ENCODE measurements around the gene CDH16. TPM values are rescaled to one million over a fixed set of nuclear protein-coding genes. Genes with fewer than 3 reads are reported as not detected.
A peak's percentile ranks its signal among the peaks of the same experiment; 100 is the strongest.

The CDH16 gene
- total RNA-seq, 8 experiments from 2014 or later = 0.04 to 0.24 (median 0.09) TPM; not detected in 4

DNA sequence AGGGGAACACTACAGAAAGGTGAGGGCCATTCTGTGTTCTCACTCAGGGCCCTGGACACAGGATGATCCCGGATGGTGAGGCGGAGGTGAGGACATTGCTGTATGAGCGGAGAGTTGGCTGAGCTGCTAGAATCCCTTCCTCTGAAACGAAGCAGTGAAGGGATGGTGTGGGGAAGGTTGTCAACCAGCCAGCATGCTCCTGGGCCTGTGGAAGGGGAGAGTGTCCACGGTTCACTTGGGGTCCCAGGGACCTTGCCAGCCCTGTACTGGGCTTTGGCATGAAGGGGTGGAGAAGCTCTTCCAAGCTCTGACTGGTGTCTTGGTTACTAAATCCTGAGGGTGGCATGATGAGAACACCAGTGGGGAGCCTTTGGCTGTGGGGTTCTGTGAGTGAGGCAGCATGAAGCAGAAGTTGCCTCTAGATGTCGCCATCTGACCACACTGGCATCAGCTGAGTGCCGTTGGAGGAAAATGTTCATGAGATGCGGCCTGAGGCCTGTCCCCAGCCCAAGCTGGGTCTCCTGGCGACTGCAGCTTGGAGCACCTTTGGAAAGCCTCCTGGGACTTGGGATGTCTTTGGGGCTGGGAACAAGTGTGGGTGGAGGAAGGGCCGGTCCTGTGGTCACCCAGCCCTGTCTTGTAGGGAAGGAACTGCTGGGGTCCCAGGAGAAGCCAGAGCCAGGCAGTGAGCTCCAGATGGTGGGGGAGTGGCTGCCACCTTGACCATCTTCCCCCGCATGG, 23.6 kb downstream of the CDH16 start:
- H3K4me1 ChIP-seq (replicated peaks in 1 of 2) = peaks cover 9 to 13% of the 10 kb centered on the region in 2 donors
- in situ Hi-C loops (cut with MboI; ENCODE audit: low pct_unique_long_range_greater_than_20kb in 2 of 9, low sequenced_read_pairs in 9 of 9, unreplicated experiment in 9 of 9) = no loop called here
- no peak overlapping the region for H3K27ac ChIP-seq
- H3K4me3 ChIP-seq = no peak overlapping the region
- 0 to 86% (median 65%) methylated on average over 1 to 5 of the region's 11 CpGs; no CpG with 5 or more reads in 3 of the 10 experiments for WGBS, 10 experiments
- ATAC-seq (replicated peaks in 6 of 8) = peak; percentile 70 to 97 (median 78)

DNA sequence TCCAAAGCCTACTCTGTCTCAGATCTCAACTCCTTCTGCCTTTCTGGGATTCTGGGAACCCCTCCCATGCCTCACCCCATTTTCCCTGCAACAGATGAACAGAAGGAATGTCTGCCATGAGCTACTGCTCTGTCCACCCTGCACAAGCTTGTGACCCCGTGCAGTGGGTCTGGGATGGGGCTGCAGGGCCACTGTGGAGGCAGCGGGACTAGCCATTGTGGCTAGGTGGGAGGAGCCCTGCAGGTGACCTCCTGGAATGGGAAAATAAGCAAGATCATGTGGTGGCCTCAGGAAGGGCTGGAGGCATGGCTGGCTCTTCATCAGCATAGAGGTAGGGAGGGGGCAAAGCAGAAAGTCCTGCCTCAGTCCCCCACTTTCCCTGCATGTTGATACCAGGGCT, 24.6 kb downstream of the CDH16 start:
- in situ Hi-C loops (cut with MboI; ENCODE audit: low pct_unique_long_range_greater_than_20kb in 2 of 9, low sequenced_read_pairs in 9 of 9, unreplicated experiment in 9 of 9) = no loop called here
- no peak for ATAC-seq (replicated peaks in 6 of 8)
- WGBS, 10 experiments = 40 to 60% (median 50%) methylated on average over 1 of the region's 2 CpGs; no CpG with 5 or more reads in 6 of the 10 experiments

DNA sequence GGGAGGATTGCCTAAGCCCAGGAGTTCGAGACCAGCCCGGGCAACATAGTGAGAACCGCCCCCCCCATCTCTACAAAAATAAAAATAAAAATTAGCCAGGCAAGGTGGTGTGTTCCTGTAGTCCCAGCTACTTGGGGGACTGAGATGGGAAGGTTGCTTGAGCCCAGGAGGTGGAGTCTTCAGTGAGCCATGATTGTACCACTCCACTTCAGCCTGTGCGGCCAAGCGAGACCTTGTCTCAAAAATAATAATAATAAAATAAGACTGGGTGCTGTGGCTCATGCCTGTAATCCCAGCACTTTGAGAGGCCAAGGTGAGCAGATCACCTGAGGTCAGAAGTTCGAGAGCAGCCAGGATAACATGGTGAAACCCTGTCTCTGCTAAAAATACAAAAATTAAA, 26.9 kb downstream of the CDH16 start:
- Histone ChIP-seq H3K4me1 (replicated peaks in 1 of 2) (peaks cover 0 to 2% of the 10 kb centered on the region in 2 donors), H3K4me3 (no peak overlapping the region), H3K27ac (no peak overlapping the region)
- whole genome bisulfite sequencing, 10 experiments = 75 to 100% (median 92%) methylated on average over 1 to 3 of the region's 6 CpGs; no CpG with 5 or more reads in 3 of the 10 experiments
- in situ Hi-C loops (cut with MboI; ENCODE audit: low pct_unique_long_range_greater_than_20kb in 2 of 9, low sequenced_read_pairs in 9 of 9, unreplicated experiment in 9 of 9) = no loop called here
- no peak for ATAC-seq (replicated peaks in 6 of 8)

More for the DNA sequence above, 24.6 kb downstream of the CDH16 start:
- H3K4me1 ChIP-seq (replicated peaks in 1 of 2) = peaks cover 0 to 2% of the 10 kb centered on the region in 2 donors
- no peak overlapping the region for H3K27ac ChIP-seq
- H3K4me3 ChIP-seq = no peak overlapping the region

DNA sequence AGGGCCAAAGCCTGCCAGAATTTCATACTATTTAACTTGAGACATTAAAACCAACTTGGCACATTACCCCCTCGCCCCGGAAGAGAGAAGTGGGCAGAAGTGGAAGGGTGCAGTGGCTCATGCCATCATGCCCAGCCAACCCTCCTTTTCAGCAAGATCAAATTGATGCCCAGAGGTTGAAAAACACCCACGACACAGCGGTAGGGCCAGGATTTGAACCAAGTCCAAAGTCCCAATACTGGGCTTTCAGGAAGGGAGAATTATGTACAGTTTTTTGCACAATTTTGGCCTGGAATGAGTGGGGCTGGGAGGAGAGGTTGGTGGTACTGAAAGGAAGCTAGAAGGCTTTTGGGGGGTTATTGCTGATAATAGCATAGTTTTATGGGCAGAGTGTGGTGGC, 27.3 kb downstream of the CDH16 start:
- Histone ChIP-seq H3K27ac (no peak overlapping the region), H3K4me3 (no peak overlapping the region), H3K4me1 (replicated peaks in 1 of 2) (peaks cover 0 to 2% of the 10 kb centered on the region in 2 donors)
- WGBS, 10 experiments = 88 to 100% (median 89%) methylated on average over 2 to 4 of the region's 4 CpGs; no CpG with 5 or more reads in 5 of the 10 experiments
- in situ Hi-C loops (cut with MboI; ENCODE audit: low pct_unique_long_range_greater_than_20kb in 2 of 9, low sequenced_read_pairs in 9 of 9, unreplicated experiment in 9 of 9) = no loop called here
- no peak for ATAC-seq (replicated peaks in 6 of 8)

DNA sequence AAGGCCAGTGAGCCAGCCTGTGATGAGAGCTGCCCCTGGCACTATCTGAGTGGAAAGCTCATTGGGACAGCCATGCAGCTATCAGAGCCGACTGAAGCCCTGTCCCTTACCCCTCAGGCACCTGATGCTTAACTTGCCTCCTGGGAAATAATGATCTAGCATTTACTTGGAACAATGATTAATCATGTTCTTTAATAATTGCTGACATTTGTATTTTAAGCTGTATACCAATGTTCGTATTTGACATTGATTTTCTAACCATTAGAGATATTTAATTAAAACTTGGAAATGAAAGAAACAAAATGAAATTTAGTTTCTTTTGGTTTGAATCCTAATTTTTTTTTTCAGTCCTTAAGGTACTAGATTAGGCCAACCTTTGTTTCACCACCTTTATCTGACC, 27.9 kb downstream of the CDH16 start:
- H3K4me3 ChIP-seq = no peak overlapping the region
- ATAC-seq (replicated peaks in 6 of 8) = peak in 1 of 8 experiments; percentile 23
- in situ Hi-C loops (cut with MboI; ENCODE audit: low pct_unique_long_range_greater_than_20kb in 2 of 9, low sequenced_read_pairs in 9 of 9, unreplicated experiment in 9 of 9) = no loop called here
- peaks cover 0 to 2% of the 10 kb centered on the region in 2 donors for H3K4me1 ChIP-seq (replicated peaks in 1 of 2)
- WGBS, 10 experiments = 40 to 100% (median 82%) methylated on average over 1 to 2 of the region's 2 CpGs; no CpG with 5 or more reads in 2 of the 10 experiments
- no peak overlapping the region for H3K27ac ChIP-seq

DNA sequence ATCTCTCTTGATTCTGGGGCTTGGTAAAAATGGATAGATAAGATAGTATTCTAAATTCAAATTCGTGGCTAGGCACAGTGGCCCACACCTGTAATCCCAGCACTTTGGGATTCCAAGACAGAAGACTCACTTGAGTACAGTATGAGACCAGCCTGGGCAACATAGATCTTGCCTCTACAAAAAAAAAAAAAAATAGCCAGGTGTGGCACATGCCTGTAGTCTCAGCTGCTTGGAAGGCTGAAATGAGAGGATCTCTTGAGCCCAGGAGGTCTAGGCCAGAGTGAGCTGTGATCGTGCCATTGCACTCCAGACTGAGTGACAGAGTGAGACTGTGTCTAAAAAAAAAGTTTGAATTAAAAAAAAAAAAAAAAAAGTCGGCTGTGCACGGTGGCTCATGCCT, 29.1 kb downstream of the CDH16 start:
- 40 to 100% (median 73%) methylated on average over 1 to 4 of the region's 4 CpGs; no CpG with 5 or more reads in 3 of the 10 experiments for WGBS, 10 experiments
- ATAC-seq (replicated peaks in 6 of 8) = no peak
- in situ Hi-C loops (cut with MboI; ENCODE audit: low pct_unique_long_range_greater_than_20kb in 2 of 9, low sequenced_read_pairs in 9 of 9, unreplicated experiment in 9 of 9) = no loop called here
- Histone ChIP-seq H3K4me3 (no peak overlapping the region), H3K27ac (no peak overlapping the region), H3K4me1 (replicated peaks in 1 of 2) (no peaks in the 10 kb centered on the region)

DNA sequence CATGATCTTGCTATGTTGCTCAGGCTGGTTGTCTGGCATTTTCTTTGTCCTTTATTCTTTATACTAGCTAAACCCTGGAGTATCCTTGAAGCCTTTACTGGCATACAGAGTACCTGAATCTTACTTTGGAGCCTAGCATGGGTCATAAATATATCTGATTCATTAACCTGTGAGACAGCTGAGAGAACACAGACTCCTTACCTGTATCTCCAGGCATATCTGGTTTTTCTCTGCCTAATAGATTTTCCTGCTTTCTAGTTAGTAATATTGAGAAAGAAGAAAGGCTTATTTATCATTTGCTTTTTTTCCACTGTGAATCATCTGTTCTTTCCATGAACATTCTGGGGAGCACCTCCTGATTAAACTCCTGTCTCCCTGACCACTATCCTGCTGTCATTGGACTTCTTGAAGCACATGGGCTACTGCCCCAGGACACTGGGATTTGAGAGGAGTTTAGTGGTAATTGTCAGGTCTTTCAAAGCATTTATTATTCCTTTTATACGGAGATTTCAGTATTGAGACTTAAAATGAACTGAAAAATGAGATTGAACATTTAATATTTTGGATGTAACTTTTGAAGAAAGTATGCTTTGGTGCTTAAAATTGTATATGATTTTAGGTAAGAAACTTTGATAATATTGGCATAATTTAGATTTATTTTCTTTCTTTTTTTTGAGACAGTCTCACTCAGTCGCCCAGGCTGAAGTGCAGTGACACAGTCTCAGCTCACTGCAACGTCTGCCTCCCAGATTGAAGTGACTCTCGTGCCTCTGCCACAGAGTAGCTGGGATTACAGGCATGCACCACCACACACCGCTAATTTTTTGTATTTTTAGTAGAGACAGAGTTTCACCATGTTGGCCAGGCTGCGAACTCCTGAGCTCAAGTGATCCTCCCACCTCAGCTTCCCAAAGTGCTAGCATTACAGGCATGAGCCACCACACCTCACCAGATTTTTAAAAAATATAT, 29.8 kb downstream of the CDH16 start:
- WGBS, 10 experiments = 67 to 93% (median 89%) methylated on average over 1 to 5 of the region's 6 CpGs
- no peak overlapping the region for H3K4me3 ChIP-seq
- in situ Hi-C loops (cut with MboI; ENCODE audit: low pct_unique_long_range_greater_than_20kb in 2 of 9, low sequenced_read_pairs in 9 of 9, unreplicated experiment in 9 of 9) = no loop called here
- H3K4me1 ChIP-seq (replicated peaks in 1 of 2) = no peaks in the 10 kb centered on the region
- ATAC-seq (replicated peaks in 6 of 8) = no peak
- H3K27ac ChIP-seq = no peak overlapping the region

DNA sequence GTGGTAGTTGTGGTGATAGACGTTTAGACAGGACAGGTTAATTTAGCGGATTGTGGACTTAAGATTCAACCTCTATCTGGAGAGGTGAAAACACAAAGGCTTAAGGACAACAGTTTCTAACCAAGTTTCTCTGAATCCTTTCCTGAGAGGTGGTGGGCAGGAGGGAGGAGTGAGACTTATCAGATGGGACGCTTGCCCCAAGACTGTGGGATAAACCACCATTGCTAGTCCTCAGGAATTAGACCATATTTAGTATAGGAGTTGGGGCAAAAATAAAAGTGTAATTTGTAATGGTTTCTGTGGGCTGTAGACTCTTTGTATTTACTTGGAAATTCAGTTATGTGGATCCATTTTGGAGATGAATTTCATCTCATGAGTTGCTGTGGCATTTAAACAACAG, 31.8 kb downstream of the CDH16 start:
- WGBS, 10 experiments = 85 to 100% (median 100%) methylated on average over 1 to 3 of the region's 3 CpGs; no CpG with 5 or more reads in 3 of the 10 experiments

DNA sequence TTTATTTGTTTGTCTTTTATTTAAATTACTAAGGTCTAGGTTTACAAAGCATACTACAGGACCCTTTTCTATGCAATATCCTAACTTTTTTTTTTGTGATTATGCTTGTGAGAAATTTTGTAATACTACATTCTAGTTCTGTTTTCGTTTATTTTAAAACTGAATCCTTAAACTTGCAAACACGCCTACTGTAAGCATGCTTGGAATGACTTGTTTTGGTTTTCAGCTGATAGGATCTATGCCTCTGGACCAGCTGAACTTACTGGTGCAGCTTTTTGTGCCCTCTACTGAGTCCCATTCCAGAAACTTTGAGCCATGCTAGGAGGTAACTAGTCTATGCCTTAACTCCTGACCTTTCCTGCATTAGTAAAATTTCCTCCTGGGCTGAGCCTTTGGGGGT, 32.4 kb downstream of the CDH16 start:
- in situ Hi-C loops (cut with MboI; ENCODE audit: low pct_unique_long_range_greater_than_20kb in 2 of 9, low sequenced_read_pairs in 9 of 9, unreplicated experiment in 9 of 9) = no loop called here
- peak in 2 of 8 experiments; percentile 42 to 57 for ATAC-seq (replicated peaks in 6 of 8)
- Histone ChIP-seq H3K4me1 (replicated peaks in 1 of 2) (no peaks in the 10 kb centered on the region), H3K4me3 (no peak overlapping the region), H3K27ac (no peak overlapping the region)
- WGBS, 10 experiments = 17 to 100% (median 62%) methylated on average over 1 to 2 of the region's 2 CpGs; no CpG with 5 or more reads in 3 of the 10 experiments

More for the DNA sequence above, 31.8 kb downstream of the CDH16 start:
- ATAC-seq (replicated peaks in 6 of 8) = no peak
- in situ Hi-C loops (cut with MboI; ENCODE audit: low pct_unique_long_range_greater_than_20kb in 2 of 9, low sequenced_read_pairs in 9 of 9, unreplicated experiment in 9 of 9) = no loop called here
- H3K4me3 ChIP-seq = no peak overlapping the region
- no peaks in the 10 kb centered on the region for H3K4me1 ChIP-seq (replicated peaks in 1 of 2)
- H3K27ac ChIP-seq = no peak overlapping the region

DNA sequence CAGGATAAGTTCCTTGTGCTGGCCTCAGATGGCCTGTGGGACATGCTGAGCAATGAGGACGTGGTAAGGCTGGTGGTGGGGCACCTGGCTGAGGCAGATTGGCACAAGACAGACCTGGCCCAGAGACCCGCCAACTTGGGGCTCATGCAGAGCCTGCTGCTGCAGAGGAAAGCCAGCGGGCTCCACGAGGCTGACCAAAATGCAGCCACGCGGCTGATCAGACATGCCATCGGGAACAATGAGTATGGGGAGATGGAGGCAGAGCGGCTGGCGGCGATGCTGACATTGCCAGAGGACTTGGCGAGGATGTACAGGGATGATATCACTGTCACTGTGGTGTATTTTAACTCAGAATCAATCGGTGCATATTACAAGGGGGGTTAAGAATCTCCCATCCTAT, 33.2 kb downstream of the CDH16 start:
- in situ Hi-C loops (cut with MboI; ENCODE audit: low pct_unique_long_range_greater_than_20kb in 2 of 9, low sequenced_read_pairs in 9 of 9, unreplicated experiment in 9 of 9) = no loop called here
- no peak for ATAC-seq (replicated peaks in 6 of 8)
- WGBS, 10 experiments = 81 to 100% (median 91%) methylated on average over 1 to 10 of the region's 12 CpGs; no CpG with 5 or more reads in 3 of the 10 experiments
- H3K4me3 ChIP-seq = no peak overlapping the region
- no peak overlapping the region for H3K27ac ChIP-seq
- no peaks in the 10 kb centered on the region for H3K4me1 ChIP-seq (replicated peaks in 1 of 2)

DNA sequence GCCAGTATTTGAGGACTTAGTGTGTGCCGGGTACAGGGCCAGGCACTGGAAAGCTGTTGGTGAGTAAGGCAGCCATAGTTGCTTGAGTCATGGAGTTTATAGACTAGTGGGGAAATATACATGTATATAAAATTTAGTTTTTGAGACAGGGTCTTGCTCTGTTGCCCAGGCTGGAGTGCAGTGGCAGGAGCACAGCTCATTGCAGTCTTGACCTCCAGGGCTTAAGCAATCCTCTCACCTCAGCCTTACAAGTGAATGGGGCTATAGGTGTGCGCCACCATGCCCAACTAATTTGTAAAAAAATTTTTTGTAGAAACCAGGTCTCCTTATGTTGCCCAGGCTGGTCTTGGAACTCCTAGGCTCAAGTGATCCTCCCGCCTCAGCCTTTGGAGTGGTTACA, 36.0 kb downstream of the CDH16 start:
- peaks cover 0 to 4% of the 10 kb centered on the region in 2 donors for H3K4me1 ChIP-seq (replicated peaks in 1 of 2)
- no peak overlapping the region for H3K4me3 ChIP-seq
- in situ Hi-C loops (cut with MboI; ENCODE audit: low pct_unique_long_range_greater_than_20kb in 2 of 9, low sequenced_read_pairs in 9 of 9, unreplicated experiment in 9 of 9) = no loop called here
- 90 to 100% (median 100%) methylated on average over 1 to 2 of the region's 3 CpGs; no CpG with 5 or more reads in 1 of the 10 experiments for WGBS, 10 experiments
- H3K27ac ChIP-seq = no peak overlapping the region
- ATAC-seq (replicated peaks in 6 of 8) = no peak

DNA sequence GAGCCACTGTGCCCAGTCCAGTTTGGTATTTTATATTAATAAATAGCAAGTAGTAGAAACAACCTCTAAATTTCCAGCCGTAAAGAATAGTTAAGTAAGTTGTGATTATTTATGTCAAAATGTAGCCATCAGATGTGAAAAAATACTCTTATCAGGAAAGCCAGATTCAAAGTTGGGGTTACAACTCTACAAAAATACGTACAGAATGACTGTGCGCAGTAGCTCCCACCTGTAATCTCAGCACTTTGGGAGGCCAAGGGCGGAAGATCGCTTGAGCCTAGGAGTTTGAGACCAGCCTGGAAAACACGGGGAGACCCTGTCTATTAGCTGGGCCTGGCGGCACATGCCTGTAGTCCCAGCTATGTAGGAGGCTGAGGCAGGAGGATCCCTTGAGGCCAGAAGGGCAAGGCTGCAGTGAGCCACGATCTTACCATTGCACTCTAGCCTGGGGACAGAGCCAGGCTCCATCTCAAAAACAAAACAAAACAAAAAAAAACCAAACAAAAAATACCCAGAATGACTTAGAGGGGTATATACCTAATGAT, 36.6 kb downstream of the CDH16 start:
- ATAC-seq (replicated peaks in 6 of 8) = no peak
- Histone ChIP-seq H3K27ac (no peak overlapping the region), H3K4me1 (replicated peaks in 1 of 2) (peaks cover 0 to 4% of the 10 kb centered on the region in 2 donors), H3K4me3 (no peak overlapping the region)
- WGBS, 10 experiments = 79 to 100% (median 90%) methylated on average over 1 to 8 of the region's 8 CpGs; no CpG with 5 or more reads in 1 of the 10 experiments
- in situ Hi-C loops (cut with MboI; ENCODE audit: low pct_unique_long_range_greater_than_20kb in 2 of 9, low sequenced_read_pairs in 9 of 9, unreplicated experiment in 9 of 9) = no loop called here
